NCI-H460 (cell line): ENCODE results near the gene C5orf47. TPM values are rescaled to one million over a fixed set of nuclear protein-coding genes. Genes with fewer than 3 reads are reported as not detected.
A peak's percentile ranks its signal among the peaks of the same experiment; 100 is the strongest.

Experiments
- DNase-seq: peaks from one replicate; pipeline ENCODE4 v3.0.0-alpha.2; 2016; ENCODE audit warnings: low read depth; ENCODE audit errors: extremely low read depth
- total RNA-seq: library from RNA; depleted of rRNA; stranded (reverse); fragments of >200 nt; shearing (Covaris generic); gene quantifications from 2 replicates; pipeline ENCODE4 v1.2.3, GENCODE V29; 2014

The C5orf47 gene
- total RNA-seq, 1 experiment from 2014 or later: not detected

DNA sequence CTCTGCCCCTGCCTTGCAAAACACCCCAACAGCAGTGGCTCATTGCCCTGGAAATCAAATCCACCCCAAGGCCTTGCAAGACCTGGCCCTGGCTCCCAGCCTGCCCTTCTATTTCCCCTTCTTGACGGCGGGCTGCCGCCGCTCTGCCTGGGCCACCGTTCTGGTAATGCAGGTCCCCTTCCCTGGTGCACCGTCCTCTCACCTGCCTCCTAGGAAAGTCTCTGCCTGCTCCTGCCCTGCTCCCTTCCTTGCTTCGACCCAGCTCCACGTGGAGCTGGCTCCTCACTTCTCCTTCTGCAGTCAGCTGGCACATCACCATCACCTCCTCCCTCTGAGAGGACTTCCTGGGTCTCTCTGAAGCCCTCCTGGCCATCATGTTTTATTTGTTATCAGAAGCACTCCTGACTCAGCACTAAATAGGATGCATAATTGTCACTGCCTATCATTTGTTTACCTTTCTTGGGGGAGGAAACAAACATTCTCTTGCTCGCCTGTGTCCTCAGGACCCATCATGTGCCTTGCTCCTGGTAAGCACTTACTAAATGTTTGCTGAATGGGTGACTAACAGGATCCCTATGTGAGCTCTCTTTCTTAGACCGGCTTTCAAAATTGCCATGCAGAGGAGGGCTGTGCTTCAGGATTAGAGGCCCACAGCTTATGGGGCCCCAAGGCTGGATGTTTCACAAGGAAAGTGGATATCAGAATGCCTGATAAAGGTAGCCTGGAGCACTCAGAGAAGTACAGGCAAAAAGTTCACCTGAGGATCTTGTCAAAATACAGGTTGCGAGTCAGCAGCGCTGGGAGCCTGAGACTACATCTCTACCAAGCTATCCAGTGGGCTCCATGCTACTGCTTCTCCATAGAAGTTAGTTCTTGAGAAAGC is 19.6 kb upstream of the C5orf47 start:
- peak; percentile 51 for DNase-seq

DNA sequence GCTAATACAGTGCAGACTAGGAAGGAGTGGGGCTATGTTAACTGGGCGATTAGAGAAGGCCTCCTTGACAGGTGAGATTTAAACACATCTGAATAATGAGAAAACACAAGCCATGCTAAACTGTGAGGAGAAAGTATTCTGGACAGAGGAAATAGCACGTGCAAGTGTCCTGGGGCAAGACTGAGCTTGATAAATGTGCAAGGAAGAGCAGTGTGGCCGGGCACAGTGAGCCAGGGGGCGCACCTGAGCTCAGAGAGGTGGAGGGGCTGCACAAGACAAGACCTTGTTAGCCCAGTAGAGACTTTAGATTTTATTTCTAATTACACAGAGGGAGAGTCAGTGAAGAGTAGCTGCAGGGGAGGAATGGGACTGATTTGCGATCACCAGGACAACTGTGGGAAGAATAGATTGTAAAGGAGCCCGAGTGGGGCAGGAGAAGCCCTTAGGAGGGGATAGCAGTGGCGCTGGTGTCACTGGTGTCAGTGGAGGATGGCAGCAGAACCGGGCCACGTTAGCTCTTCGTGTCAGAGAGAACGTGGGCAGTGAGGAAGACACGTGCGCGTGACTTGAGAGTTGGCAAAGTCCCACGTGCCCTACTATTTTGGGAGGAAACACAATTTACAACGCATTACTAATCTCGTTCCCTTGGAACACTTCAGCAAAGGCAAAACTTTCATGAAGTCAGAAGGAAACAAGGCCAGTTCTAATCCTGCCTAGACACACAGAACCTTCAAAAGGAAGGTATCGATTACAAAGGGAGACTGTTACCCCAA is 17.9 kb upstream of the C5orf47 start:
- DNase-seq: no peak

DNA sequence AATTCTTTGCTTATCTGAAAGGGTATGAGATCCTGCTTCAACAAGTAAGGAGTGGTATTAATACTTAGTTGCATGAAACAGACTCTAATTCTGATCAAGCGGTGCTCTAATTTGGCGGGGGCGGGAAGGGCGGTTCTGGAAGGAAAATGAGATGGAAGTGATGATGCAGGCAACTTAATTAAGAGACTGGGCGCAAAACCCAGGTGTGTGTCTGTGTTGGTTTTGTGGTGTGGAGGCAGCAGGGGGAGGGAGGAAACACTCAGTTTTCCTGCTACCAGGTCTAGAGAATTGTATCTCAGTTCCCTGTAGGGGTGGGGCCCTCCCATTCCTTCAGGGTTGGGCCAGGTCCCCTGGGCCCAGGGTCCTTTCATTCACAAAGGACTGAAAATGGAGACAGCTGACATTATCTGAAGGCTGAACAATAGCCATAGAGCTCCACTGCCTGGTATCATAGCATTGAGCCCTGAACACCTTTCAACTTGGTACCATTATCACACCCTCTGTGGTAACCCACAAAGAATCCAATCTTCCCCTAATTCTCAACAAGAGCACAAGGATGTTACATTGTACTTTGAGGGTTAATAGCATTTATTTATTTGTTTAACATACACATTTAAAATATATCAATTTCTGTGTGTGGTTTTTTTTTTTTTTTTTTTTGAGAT is 17.2 kb upstream of the C5orf47 start:
- DNase-seq: no peak

DNA sequence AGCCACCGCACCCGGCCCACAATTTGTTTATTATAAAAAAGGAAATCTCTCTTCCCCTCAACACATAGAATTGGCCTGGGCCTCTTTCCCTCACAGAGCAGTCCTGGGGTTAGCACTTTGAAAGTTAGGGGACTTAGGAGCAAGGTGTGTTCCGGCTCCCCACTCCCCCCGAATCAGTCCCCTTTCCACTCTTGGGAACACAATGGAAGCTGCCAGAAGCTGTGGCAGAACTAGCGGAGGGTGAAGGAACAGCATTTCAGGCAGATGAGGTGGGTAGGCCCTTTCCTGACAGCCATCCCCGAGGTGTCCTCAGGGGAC is 16.4 kb upstream of the C5orf47 start:
- no peak for DNase-seq

- DNase-seq: peak; percentile 77
Observed at GRCh38 chr5:173972925-173973615, 15.9 kb upstream of the C5orf47 start.

DNA sequence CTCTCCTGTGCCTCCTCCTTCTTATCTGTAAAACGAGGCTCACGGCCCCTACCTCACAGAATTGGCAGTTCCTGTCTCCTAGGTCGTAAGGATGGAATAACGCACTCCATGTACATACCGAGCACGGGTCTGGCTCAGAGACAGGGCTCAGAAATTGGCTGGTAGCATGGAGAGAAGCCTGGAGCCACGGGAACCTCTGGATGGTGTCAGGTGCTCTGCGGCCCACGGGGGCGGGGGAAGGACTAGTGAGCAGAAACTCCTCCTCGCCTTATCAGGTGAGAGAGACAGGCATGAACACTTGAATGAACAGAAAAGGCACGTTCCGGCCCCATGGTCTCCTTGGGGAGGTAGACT is 15.4 kb upstream of the C5orf47 start:
- no peak for DNase-seq

DNA sequence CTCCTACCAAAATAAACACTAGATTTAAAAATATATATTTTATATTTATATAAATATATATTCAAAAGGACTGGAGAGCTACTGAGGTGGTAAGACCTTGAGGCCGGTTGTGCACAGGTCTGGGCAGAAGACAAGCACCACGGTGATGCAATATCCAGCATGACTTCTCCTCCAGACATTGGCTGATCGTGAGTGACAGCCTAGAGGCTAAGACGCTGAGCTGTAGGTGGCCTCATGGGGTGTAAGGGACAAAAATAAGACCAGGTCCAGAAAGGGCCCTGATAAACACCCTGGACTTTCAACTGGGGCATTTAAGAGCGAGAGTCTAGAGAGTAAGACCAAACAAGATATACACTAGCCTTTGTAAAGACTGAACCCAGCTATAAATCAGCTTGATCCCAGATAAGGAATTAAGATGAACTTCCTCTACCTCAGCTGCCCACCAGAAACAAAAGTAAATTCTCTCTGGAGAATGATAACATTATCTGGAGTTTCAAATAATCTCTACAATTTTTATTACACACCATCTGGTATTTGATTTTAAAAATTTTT is 14.2 kb upstream of the C5orf47 start:
- DNase-seq: no peak

GRCh38 chr5:173981185-173981761 is 7.7 kb upstream of the C5orf47 start:
- DNase-seq: no peak

GRCh38 chr5:173984218-173984617 is 4.8 kb upstream of the C5orf47 start:
- DNase-seq: no peak

DNA sequence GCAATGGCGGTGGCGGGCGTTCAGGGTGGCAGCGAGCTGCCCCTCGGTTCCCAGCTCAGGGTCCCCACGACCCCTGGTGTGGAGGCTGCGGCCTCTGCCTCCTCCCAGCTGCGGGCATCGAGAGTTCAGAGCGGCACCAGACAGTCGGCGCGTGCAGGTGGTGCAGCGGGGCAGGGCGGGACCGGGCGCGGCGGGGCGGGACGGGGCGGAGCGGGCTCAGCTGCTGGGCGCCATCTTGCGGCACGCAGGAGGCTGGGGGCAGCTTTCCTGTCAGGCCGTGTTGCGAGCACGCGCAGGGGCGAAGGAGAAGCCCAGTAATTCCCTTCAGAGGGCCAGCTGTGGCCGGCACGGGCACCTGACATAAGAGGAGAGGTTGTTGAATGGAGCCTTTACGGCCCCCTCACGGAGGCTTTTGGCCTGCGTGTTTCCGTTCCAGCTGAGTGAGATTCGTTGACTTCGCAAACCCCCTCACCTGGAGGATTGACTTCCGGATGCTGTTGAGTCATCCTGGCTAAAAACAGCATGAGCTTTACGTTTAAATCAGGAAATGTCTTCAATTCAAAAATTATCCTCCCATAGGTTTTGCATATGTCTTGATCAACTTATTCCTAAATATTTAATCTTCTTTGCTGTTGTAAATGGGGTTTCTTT is 587 bp downstream of the C5orf47 start:
- no peak for DNase-seq

GRCh38 chr5:173997331-173997730 is 8.4 kb downstream of the C5orf47 start:
- no peak for DNase-seq

DNA sequence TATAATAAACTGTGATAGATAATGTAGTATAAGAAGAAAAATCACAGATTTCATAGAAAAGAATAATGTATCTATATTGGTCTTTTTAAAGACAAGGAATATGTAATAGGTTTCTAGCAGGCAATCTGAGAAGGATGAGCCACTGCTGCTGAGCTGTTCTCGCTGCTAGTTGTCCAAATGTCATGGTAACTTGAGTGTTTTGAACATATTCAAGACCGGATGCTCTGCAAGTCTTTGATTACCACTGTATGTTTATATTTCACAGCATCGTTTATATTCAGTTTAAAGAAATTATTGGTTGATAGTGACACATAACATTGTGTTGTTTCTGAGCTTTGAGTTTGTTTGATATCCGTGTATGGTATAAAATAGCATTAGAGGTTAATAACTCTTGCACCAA is 9.6 kb downstream of the C5orf47 start:
- no peak for DNase-seq

DNA sequence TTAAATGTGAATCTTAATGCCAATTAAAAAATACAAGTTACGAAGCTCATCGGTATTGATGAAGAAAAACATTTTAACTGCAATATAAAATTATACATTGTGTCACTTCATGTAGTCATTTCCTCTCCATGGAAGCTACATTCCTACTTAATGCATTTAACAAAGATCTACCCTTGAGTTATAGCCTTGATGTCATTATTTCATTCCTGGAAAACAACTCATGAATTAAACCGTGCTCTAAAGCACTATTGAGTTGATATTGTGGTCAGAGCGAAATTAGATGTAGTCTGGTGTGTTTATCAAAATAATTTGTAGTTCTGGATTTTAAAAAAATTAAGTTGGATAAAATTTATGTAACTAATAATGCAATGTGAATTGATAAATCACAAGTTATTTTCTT is 11.1 kb downstream of the C5orf47 start:
- DNase-seq: no peak

DNA sequence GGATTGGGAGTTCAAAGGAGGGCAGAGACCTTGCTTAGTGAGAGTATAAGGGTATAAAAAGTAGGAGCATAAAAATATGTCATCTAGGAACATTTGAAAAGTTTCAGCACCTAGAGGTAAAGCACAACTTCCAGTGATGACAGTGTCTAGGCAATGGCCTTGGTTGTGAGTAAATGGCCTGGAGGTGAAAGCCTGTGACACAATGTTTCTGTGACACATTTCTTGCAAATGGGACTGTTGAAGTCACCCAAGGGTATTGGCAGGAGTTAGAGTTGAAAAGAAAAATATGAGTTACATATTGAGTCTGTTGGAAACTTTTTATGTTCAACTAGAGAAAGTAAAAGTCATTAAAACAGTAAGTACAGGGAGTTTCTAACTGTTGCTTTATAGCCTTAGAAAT is 14.8 kb downstream of the C5orf47 start:
- no peak for DNase-seq

GRCh38 chr5:174008922-174009321 is 20.0 kb downstream of the C5orf47 start:
- DNase-seq: no peak

DNA sequence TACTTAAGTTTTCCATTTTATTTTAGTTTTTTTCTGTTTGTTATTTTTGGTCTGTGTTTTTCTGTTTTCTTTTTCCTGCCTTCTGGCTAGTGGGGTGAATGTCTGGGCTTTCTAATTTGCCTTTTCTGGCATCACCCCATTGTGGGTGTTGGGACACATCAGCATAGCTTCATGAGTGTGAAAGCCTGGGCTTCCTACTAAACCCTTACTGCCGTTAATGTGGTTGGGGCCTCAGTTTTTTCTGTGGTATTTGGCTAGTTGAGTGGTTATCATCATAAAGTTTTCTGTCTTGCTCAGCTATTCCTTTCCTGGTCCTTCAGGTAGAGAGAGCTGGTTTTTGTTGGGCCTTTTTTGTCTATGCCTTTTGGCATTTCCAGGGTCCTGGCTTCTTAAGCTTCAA is 21.4 kb downstream of the C5orf47 start:
- no peak for DNase-seq

DNA sequence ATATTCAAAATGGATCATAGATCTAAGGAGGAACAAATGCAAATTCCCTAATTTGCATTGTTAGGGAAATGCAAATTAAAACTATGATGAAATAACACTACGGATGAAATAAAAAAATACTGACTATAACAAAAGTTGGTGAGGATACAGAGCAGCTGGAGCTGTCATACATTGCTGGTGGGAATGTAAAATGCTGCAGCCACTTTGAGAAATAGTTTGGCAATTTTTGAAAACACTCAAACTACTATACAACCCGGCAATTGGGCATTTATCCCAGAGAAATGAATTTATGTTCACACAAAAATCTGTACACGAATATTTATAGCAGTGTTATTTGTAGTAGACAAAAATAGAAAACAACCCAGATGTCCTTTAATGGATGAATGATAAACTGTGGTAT is 22.5 kb downstream of the C5orf47 start:
- no peak for DNase-seq

DNA sequence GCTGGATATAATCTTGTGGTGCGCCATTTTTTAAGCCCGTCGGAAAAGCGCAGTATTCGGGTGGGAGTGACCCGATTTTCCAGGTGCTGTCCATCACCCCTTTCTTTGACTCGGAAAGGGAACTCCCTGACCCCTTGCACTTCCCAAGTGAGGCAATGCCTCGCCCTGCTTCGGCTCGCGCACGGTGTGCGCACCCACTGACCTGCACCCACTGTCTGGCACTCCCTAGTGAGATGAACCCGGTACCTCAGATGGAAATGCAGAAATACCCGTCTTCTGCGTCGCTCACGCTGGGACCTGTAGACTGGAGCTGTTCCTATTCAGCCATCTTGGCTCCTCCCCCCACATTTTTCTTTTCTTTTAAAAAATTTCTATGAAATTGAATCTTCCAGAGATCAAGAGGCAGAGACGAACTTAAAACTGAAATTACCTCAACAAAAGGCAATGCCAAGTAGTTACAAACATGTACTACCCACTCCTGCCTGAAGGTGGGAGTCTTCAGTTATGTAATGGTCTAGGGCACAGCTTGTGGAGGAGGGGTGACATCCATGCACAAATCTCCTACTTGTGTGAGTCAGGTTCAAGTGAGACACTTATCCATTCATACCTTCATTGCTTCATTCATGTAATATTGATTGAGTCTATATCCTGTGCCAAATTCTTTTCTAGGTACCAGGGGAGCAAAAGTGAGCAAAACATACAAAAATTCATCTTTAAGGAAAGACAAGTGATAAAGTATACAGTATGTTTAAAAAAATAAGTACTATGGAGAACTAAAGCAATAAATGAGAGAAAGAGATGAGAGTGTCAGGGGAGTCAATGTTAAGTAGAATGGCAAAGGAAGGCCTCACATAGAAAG is 31.3 kb downstream of the C5orf47 start:
- peak; percentile 72 for DNase-seq

DNA sequence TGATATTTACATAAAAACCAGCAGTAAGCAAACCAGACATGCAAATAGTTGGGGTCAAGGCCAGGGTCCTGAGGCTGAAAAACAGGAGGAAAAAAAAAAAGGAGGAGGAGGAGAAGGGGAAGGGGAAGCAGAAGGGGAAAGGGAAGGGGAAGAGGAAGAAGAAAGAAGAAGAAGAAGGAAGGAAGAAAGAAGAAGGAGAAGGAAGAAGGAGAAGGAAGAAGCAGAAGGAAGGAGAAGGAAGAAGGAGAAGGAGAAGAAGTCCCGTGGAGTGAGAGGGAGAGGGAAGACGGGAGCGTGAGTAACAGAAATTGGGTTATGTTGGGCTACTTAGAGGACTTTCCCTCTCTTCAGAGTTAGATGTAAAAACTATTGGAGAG is 31.9 kb downstream of the C5orf47 start:
- DNase-seq: no peak
